ENCODE measurements around the gene PRRT2. TPM values are rescaled to one million over a fixed set of nuclear protein-coding genes. Genes with fewer than 3 reads are reported as not detected.

PRRT2 gene
- total RNA-seq, 1 donor from 2014 or later, result 2.0 TPM

GRCh38 chr16:29804020-29804419 lies 8.0 kb upstream of the PRRT2 start:
- peaks cover 72% of the 10 kb centered on the region for H3K36me3 Mint-ChIP-seq (ENCODE audit: low read depth)
- H3K27me3 Mint-ChIP-seq (ENCODE audit: low read depth), result no peaks in the 10 kb centered on the region
- H3K9me3 Mint-ChIP-seq, result no peaks in the 10 kb centered on the region
- intact Hi-C loops (cut with micrococcal nuclease), result loop anchor here (2.0 to 10.0 kb wide), 3 partner anchors 59 to 571 kb away; partner anchors contain the start of genes CDIPT, KCTD13, MYL11 and TBC1D10B
- H3K4me1 Mint-ChIP-seq (ENCODE audit: low read depth), result peaks cover 22% of the 10 kb centered on the region
- H3K4me3 Mint-ChIP-seq (ENCODE audit: low read depth), result peak overlapping the region; percentile 100
- H3K27ac Mint-ChIP-seq, result peak overlapping the region; percentile 91
- no peak for DNase-seq (ENCODE audit: low spot score)

DNA sequence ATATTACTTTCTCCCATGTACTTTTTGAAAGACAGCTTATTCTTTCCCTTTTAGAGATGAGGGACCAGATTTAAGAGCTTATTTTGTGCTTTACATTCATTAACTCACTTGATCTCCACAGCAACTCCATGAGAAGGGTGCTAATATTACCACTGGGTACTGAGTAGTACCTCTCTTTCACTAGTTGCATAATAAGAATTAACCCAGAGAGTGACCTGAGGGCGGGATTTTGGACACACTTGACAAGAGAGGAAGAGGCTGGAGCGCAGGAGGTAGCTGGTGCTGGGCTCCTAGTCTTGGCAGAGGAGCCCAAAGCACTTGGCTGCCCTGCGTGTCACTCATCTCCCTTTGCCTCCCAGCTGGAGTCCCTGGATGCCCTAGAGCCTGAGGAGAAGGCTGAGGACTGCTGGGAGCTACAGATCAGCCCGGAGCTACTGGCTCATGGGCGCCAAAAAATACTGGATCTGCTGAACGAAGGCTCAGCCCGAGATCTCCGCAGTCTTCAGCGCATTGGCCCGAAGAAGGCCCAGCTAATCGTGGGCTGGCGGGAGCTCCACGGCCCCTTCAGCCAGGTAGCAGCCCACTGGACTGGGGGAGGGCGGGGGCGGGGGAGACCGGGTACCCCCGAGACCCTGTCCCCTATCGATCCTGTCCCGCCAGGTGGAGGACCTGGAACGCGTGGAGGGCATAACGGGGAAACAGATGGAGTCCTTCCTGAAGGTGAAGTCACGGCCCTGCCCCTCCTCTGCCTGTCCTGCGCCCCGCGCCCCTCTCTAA lies 7.3 kb upstream of the PRRT2 start:
- Mint-ChIP-seq H3K27ac (peak overlapping the region; percentile 100), H3K9me3 (no peaks in the 10 kb centered on the region), H3K4me1 (ENCODE audit: low read depth) (peaks cover 24% of the 10 kb centered on the region), H3K4me3 (ENCODE audit: low read depth) (peak overlapping the region; percentile 100), H3K27me3 (ENCODE audit: low read depth) (no peaks in the 10 kb centered on the region), H3K36me3 (ENCODE audit: low read depth) (peaks cover 69% of the 10 kb centered on the region)
- intact Hi-C loops (cut with micrococcal nuclease), result loop anchor here (1.0 to 10.0 kb wide), 7 partner anchors 14 to 570 kb away; partner anchors contain the start of genes C16orf54, CDIPT, KCTD13 and KIF22
- no peak for DNase-seq (ENCODE audit: low spot score)

DNA sequence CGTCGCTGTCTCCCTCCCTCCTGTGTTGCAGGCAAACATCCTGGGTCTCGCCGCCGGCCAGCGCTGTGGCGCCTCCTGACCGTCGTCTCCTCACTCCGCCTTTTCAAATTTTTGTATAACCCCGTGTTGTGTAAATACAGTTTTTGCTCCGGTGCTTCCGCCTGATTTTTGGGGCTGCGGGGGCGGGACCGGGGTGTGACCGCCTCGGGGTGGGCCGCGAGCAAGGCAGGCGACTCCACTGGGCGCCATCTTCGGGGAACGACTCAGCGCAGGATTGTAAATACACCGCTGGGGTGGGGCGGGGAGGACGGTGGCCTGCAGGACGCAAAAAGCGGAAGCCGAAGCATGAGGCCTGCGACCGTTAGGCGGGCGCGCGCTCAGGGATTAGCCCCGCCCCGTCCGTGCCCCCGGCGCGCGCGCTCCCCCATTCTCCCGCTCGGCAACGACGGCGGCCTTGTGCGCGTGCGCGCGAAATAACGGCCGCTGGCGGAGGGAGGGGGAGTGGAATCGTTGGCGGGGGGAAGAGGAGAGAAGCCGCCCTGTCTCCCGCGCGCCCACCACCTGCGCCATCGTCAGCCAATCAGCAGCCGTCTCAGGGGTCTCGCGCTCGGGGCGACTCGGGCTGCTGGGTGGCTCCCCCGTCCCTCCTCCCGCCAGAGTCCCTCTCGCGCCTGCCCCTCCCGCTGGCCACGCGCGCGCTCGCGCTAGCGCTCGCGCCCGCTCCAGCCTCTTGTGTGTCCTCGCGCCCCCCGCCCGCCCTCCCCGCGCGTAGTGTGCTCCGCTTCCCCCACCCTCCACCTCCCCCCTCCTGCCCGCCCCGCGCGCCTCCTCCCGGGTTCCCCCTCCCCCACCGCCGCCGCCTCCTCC lies 6.5 kb upstream of the PRRT2 start:
- intact Hi-C loops (cut with micrococcal nuclease), result loop anchor here (1.0 to 10.0 kb wide), 7 partner anchors 15 to 569 kb away; partner anchors contain the start of genes C16orf54, CDIPT, KCTD13 and KIF22

GRCh38 chr16:29806099-29806579 lies 5.9 kb upstream of the PRRT2 start, which contains the start of gene MAZ:
MAZ (plus strand) TSS chr16:29806529; CDS start chr16:29806702, 173 bp downstream.
- Mint-ChIP-seq H3K4me1 (ENCODE audit: low read depth) (peaks cover 37% of the 10 kb centered on the region), H3K9me3 (no peaks in the 10 kb centered on the region), H3K4me3 (ENCODE audit: low read depth) (peak within 1 kb of the TSS; percentile 100), H3K36me3 (ENCODE audit: low read depth) (peaks cover 73% of the 10 kb centered on the region), H3K27ac (peak within 1 kb of the TSS; percentile 100), H3K27me3 (ENCODE audit: low read depth) (no peaks in the 10 kb centered on the region)
- intact Hi-C loops (cut with micrococcal nuclease), result loop anchor here (5.0 to 10.0 kb wide), 4 partner anchors 59 to 569 kb away; partner anchors contain the start of genes C16orf54, MYL11 and TBC1D10B
- no peak for DNase-seq (ENCODE audit: low spot score)

More for the DNA sequence above, 6.5 kb upstream of the PRRT2 start:
- peak; percentile 97 for DNase-seq (ENCODE audit: low spot score)
- Mint-ChIP-seq H3K27ac (peak overlapping the region; percentile 100), H3K9me3 (no peaks in the 10 kb centered on the region), H3K4me3 (ENCODE audit: low read depth) (peak overlapping the region; percentile 100), H3K4me1 (ENCODE audit: low read depth) (peaks cover 31% of the 10 kb centered on the region), H3K36me3 (ENCODE audit: low read depth) (peaks cover 72% of the 10 kb centered on the region), H3K27me3 (ENCODE audit: low read depth) (no peaks in the 10 kb centered on the region)

GRCh38 chr16:29806641-29807425 lies 5.2 kb upstream of the PRRT2 start:
- intact Hi-C loops (cut with micrococcal nuclease), result loop anchor here (5.0 to 10.0 kb wide), 4 partner anchors 60 to 568 kb away; partner anchors contain the start of genes C16orf54, MYL11 and TBC1D10B
- H3K27me3 Mint-ChIP-seq (ENCODE audit: low read depth), result no peaks in the 10 kb centered on the region
- H3K4me1 Mint-ChIP-seq (ENCODE audit: low read depth), result peaks cover 40% of the 10 kb centered on the region
- peaks cover 67% of the 10 kb centered on the region for H3K36me3 Mint-ChIP-seq (ENCODE audit: low read depth)
- no peaks in the 10 kb centered on the region for H3K9me3 Mint-ChIP-seq
- H3K4me3 Mint-ChIP-seq (ENCODE audit: low read depth), result peak overlapping the region; percentile 90
- H3K27ac Mint-ChIP-seq, result peak overlapping the region; percentile 93
- DNase-seq (ENCODE audit: low spot score), result peak; percentile 59

GRCh38 chr16:29807426-29808218 lies 4.4 kb upstream of the PRRT2 start:
- Mint-ChIP-seq H3K27me3 (ENCODE audit: low read depth) (no peaks in the 10 kb centered on the region), H3K27ac (peak overlapping the region; percentile 93), H3K36me3 (ENCODE audit: low read depth) (peaks cover 62% of the 10 kb centered on the region), H3K9me3 (no peaks in the 10 kb centered on the region), H3K4me1 (ENCODE audit: low read depth) (peaks cover 41% of the 10 kb centered on the region), H3K4me3 (ENCODE audit: low read depth) (peak overlapping the region; percentile 90)
- DNase-seq (ENCODE audit: low spot score), result peak; percentile 90
- intact Hi-C loops (cut with micrococcal nuclease), result loop anchor here (1.0 to 10.0 kb wide), 7 partner anchors 9 to 567 kb away; partner anchors contain the start of genes C16orf54, MVP, MYL11 and PAGR1

- intact Hi-C loops (cut with micrococcal nuclease), result loop anchor here (1.0 to 10.0 kb wide), 7 partner anchors 8 to 566 kb away; partner anchors contain the start of genes C16orf54, MVP, MYL11 and PAGR1
- DNase-seq (ENCODE audit: low spot score), result no peak
- H3K4me3 Mint-ChIP-seq (ENCODE audit: low read depth), result peak overlapping the region; percentile 90
- peaks cover 41% of the 10 kb centered on the region for H3K4me1 Mint-ChIP-seq (ENCODE audit: low read depth)
- H3K27ac Mint-ChIP-seq, result peak overlapping the region; percentile 93
- H3K27me3 Mint-ChIP-seq (ENCODE audit: low read depth), result peaks cover 1% of the 10 kb centered on the region
- H3K36me3 Mint-ChIP-seq (ENCODE audit: low read depth), result peaks cover 55% of the 10 kb centered on the region
- H3K9me3 Mint-ChIP-seq, result no peaks in the 10 kb centered on the region
Observed at GRCh38 chr16:29808219-29808900, 3.6 kb upstream of the PRRT2 start.

GRCh38 chr16:29809031-29809747 lies 2.8 kb upstream of the PRRT2 start:
- peaks cover 38% of the 10 kb centered on the region for H3K4me1 Mint-ChIP-seq (ENCODE audit: low read depth)
- peaks cover 46% of the 10 kb centered on the region for H3K36me3 Mint-ChIP-seq (ENCODE audit: low read depth)
- H3K4me3 Mint-ChIP-seq (ENCODE audit: low read depth), result peak overlapping the region; percentile 90
- peak overlapping the region; percentile 93 for H3K27ac Mint-ChIP-seq
- peaks cover 1% of the 10 kb centered on the region for H3K27me3 Mint-ChIP-seq (ENCODE audit: low read depth)
- DNase-seq (ENCODE audit: low spot score), result no peak
- H3K9me3 Mint-ChIP-seq, result no peaks in the 10 kb centered on the region
- intact Hi-C loops (cut with micrococcal nuclease), result loop anchor here (5.0 to 10.0 kb wide), 4 partner anchors 62 to 566 kb away; partner anchors contain the start of genes C16orf54, MYL11 and TBC1D10B

- peak overlapping the region; percentile 76 for H3K4me3 Mint-ChIP-seq (ENCODE audit: low read depth)
- DNase-seq (ENCODE audit: low spot score), result no peak
- intact Hi-C loops (cut with micrococcal nuclease), result loop anchor here (5.0 to 10.0 kb wide), 4 partner anchors 63 to 565 kb away; partner anchors contain the start of genes C16orf54, MYL11 and TBC1D10B
- H3K36me3 Mint-ChIP-seq (ENCODE audit: low read depth), result peaks cover 41% of the 10 kb centered on the region
- peaks cover 1% of the 10 kb centered on the region for H3K27me3 Mint-ChIP-seq (ENCODE audit: low read depth)
- no peaks in the 10 kb centered on the region for H3K9me3 Mint-ChIP-seq
- H3K4me1 Mint-ChIP-seq (ENCODE audit: low read depth), result peaks cover 40% of the 10 kb centered on the region
- peak overlapping the region; percentile 60 for H3K27ac Mint-ChIP-seq
Observed at GRCh38 chr16:29809850-29810698, 1.9 kb upstream of the PRRT2 start.
